ENCODE data around the gene ITGA2.

GRCh38 chr5:53071738-53072137 is 82.6 kb downstream of the ITGA2 start:
- TF ChIP-seq POLR2A (IDR thresholded peaks at IDR 0.05; ENCODE audit: low read depth, low read length) (no peak), POLR2AphosphoS5 (IDR thresholded peaks at IDR 0.05; ENCODE audit: low read depth, low read length) (no peak)
